GM19467 (cell line): ENCODE data around the gene OR12D1.

ENCODE experiments used
- ATAC-seq: cut with Tn5 transposase; IDR thresholded peaks from one replicate; pipeline ENCODE4 v1.9.1; 2021; ENCODE audit warnings: mild to moderate bottlenecking, moderate library complexity; ENCODE audit not compliant: unreplicated experiment

OR12D1 gene

GRCh38 chr6:29462022-29462421 lies 47.3 kb downstream of the OR12D1 start:
- no peak for ATAC-seq

DNA sequence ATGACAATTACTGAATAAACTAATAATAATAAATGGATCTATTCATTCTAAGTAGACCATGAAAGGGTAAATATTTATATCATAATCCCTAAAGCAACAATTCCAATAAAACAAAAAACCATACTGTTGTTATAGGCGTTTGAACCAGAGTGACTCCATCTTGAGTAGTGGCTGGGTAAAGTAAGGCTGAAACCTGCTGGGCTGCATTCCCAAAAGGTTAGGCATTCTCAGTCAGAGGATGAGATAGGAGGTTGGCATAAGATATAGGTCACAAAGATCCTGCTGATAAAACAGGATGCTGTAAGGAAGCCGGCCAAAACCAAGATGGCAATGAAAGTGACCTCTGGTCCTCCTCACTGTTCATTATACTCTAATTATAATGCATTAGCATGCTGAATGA lies 50.6 kb downstream of the OR12D1 start:
- ATAC-seq = no peak

DNA sequence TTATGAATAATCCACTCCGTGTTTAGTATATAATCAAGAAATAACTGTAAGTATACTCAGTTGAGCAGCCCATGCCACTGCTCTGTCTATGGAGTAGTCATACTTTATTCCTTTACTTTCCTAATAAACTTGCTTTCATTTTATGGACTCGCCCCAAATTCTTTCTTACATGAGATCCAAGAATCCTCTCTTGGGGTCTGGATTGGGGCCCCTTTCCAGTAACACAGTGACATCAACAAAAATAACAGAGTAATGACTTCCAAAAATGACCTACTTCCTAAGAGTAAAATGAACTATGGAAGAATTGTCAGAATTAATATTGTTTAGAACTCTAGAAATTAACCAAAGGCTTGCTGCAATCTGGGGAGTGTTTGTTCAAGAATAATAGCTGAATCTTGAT lies 51.1 kb downstream of the OR12D1 start:
- ATAC-seq = no peak

GRCh38 chr6:29466241-29466640 lies 51.5 kb downstream of the OR12D1 start:
- no peak for ATAC-seq
